Inflammatory macrophage treated with lipopolysaccharide for 4 hours (primary cell): Measurements from ENCODE around the gene TAT.
"Not testable (repeated sequence)": the region's sequence is repeated elsewhere in the genome, so short reads cannot be mapped to it uniquely, and the experiment has no call there.

Experiments used
- DNase-seq: peaks from one replicate; pipeline ENCODE4 v3.0.0-alpha.2; 2020

TAT gene

DNA sequence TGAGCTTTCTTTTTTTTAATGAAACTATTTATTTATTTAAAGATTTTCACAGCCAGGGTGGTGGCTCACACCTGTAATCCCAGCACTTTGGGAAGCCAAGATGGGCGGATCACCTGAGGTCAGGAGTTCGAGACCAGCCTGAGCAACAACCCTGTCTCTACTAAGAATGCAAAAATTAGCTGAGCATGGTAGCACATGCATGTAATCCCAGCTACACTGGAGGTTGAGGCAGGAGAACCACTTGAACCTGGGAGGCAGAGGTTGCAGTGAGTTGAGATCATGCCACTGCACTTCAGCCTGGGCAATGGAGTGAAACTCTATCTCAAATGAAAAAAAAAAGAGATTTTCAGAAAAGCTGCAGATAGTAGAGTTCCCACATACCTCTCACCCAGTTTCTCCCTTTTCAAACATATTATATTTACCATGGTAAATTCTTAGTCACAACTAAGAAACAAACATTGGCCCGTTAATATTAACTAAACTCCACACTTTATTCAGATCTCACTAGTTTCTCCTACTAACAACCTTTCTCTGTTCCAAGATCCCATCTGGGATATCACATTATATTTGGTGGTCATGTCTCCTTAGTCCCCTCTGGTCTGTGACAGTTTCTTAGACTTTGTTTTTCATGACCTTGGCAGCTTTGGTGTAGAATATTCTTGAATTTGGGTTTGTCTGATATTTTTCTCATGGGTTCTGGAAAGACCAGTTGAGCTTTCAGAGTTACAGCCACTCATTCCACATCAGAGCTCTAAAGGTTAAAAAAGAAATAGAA is 7.8 kb upstream of the TAT start:
- DNase-seq: no peak

DNA sequence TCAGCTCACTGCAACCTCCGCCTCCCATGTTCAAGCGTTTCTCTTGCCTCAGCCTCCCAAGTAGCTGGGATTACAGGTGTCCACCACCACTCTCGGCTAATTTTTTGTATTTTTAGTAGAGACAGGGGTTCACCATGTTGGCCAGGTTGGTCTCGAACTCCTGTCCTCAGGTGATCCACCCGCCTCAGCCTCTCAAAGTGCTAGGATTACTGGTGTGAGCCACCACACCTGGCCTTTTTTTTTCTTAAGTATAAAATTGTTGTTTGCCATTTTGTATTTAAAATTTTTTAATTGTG is 5.6 kb upstream of the TAT start:
- not testable (repeated sequence) for DNase-seq

DNA sequence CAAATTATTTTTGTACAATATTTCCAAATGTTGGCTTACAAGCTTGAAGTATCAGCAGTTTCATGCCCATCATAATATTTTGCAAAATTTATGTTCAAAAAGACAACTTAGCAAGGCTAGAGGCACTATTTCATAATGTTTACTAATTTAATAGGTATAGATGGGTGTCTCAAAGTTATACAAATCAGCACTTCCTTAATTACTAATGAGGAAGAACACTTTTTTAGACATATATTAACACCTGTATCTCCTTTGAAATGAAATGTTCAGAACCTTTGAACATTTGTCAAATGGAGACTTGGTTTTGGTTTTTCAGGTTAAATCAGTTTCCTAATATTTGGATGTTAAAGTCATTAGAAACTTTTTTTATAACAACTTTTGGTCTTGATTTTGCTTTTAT is 2.2 kb downstream of the TAT start:
- no peak for DNase-seq

GRCh38 chr16:71573387-71574094 is 3.4 kb downstream of the TAT start:
- DNase-seq: no peak

GRCh38 chr16:71572497-71573116 is 4.3 kb downstream of the TAT start:
- no peak for DNase-seq

- DNase-seq: no peak
These were observed 6.7 kb downstream of the TAT start for GRCh38 chr16:71570144-71570543.

DNA sequence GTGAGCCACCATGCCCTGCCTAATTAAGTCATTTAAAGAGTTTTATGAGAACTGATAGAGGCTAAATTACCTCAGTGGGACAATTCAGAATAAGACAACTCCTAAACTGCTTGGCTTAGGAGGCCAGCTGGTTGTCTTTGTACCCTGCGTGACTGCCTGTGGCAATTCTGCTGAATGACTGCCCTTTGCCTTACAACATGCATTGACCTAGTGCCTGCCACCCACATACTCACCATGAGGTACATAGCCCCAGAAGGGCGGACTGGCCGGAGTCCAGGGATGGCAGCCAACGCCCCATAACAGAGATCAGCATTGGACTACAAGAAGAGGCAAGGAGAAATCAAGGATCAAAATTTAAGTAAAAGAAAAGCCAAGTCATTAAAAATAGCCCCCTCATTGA is 7.3 kb downstream of the TAT start:
- no peak for DNase-seq

DNA sequence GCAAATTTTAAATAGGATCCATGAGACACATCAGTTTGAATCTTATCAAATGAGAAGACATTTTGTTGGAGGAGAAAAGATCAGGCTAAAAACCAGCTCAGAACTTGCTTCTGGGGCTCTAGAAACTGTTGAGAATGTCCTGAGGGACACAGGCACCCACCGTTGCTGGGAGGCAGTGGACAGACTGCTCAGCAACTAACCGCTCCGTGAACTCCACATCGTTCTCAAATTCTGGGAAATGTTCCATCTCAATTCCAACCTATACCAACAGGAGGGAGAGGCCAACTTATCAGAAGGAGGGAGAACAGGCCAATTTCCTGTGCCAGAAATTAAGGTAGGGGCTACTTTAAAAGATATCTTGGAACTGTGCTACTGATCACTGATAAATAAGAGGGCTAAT is 8.3 kb downstream of the TAT start:
- no peak for DNase-seq

DNA sequence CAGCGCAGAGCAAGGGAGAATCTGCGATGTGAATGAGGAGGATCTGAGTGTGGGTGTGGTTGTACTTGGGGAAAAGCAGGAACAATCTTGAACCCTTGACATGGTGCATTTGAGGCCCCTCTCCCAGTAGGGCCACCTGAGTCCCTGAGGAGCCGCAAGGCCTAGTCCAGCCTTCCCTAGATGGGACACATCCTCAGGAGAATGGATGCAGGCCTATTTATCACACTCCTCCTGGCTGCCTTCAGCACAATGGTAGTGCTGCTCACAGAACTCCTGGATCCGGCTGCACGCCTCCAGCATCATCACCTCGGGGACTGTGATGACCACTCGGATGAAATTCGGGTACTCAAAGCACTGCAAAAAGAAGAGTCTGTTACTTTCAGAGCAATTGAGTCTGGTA is 9.0 kb downstream of the TAT start:
- no peak for DNase-seq

GRCh38 chr16:71565812-71566700 is 10.8 kb downstream of the TAT start:
- DNase-seq: peak; percentile 35

- peak; percentile 72 for DNase-seq
These were observed 12.4 kb downstream of the TAT start for GRCh38 chr16:71564335-71564967.

DNA sequence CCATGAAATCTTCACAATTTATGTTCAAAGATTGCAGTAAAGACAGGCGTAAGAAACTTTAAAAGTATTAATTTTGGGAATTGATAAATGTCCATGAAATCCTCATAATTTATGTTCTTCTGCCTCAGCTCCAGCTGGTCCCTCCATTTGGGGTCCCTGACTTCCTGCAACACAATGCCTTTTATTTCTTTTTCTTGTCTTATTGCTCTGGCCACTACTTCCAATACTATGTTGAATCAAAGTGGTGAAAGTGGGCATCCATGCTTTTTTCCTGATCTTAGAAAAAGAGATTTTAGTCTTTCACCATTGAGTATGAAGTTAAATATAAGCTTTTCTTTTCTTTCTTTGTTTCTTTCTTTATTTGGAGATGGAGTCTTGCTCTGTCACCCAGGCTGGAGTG is 14.3 kb downstream of the TAT start:
- DNase-seq: no peak

DNA sequence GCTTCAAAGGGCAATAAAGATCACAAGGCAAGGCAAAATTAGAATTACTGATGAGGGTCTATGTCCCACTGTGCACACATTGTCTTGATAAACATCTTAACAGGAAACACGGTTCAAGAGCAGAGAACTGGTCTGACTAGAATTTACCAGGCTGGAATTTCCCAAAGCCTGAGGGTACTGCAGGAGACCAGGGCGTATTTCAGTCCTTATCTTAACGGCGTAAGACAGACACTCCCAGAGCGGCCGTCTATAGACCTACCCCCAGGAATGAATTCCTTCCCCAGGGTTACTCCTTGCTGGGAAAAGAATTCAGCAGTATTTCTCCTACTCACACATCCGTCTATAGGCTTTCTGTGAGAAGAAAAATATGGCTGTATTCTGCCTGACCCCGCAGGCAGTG is 15.0 kb downstream of the TAT start:
- not testable (repeated sequence) for DNase-seq

DNA sequence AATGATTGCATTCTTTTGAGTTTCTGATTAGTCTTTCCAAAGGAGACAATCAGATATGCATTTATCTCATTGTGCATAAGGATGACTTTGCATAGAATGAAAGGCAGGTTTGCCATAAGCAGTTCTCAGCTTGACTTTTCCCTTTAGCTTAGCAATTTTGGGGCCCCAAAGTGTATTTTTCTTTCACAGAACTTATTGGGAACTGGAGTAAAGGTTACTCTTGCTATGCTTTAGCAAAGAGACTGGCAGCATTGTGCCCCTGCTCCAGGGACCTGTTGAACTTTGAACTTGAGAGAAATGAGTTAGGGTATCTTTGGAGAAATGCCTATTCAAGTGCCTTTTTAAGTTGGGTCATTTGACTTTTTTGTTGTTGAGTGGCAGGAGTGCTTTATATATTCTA is 17.0 kb downstream of the TAT start:
- DNase-seq: no peak

- DNase-seq: no peak
These were observed 18.8 kb downstream of the TAT start for GRCh38 chr16:71557954-71558582.

DNA sequence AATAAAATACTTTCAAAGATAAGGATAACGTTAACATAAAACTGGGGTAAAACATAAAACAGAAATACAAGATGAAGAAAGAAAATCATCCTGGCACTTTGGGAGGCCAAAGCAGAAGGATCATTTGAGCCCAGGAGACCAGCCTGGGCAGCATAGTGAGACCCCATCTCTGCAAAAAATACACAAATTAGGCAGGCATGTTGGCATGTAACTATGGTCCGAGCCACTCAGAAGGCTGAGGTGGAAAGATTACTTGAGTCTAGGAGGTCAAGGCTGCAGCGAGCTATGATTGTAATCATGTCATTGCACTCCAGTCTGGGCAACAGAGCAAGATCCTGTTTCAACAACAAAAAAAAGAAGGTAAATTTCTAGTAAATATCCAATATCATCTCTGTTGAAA is 19.6 kb downstream of the TAT start:
- no peak for DNase-seq

GRCh38 chr16:71555230-71555891 is 21.5 kb downstream of the TAT start:
- peak; percentile 48 for DNase-seq

DNA sequence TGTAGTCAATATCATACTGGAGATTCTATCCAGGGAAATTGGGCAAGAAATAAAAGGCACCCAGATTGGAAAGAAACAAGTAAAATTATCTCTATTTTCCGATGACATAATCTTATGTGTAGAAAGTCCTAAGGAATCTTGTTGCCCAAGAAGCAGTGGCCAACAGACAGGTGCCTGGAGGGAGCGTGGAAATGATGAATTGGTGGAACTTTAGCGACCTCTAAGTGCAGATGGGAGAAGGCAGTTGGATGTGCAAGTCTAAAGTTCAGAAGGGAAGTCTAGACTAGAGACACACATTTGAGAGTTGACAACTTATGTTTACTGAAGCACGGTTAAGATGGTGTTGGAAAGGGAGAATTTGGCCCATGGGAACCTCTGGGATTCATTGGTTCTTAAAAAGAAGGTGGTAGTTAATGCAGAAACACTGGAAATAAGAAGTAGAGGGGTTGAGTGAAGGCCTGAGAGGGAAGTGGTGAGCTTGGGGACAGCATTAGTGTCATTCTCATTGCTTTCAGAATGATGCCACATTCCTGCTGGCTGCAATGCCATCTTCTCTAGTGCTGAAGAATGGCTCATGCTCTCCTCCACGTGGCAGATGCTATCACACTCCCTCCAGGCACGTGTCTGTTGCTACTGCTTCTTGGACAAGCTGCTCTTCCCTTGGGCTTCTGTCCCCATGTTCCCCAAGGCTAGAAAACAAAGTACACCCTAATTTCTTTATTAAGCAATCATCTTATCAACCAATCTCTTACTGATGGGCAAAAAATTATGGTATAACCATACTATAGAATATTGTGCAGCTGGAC is 24.0 kb downstream of the TAT start:
- DNase-seq: peak; percentile 40

GRCh38 chr16:71547168-71547567 is 29.7 kb downstream of the TAT start:
- DNase-seq: no peak

DNA sequence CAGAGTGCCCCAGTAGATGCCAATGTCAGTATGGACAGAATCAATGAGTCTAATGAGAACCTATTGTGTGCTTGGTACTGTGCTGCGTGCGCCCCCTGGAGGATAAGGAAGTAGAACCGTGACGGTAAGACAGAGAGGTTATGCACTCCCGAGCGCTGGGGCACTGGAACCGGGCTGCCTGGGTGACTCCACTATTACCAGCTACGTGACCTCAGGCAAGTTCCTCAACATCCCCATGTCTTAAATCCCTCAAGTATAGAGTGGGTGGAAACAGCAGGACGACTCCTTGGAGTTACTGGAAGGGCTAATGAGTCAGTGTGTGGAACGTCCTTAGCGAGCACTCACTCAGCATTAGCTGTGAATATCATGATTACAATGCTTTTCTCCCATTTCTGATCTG is 34.5 kb downstream of the TAT start:
- DNase-seq: peak; percentile 68

DNA sequence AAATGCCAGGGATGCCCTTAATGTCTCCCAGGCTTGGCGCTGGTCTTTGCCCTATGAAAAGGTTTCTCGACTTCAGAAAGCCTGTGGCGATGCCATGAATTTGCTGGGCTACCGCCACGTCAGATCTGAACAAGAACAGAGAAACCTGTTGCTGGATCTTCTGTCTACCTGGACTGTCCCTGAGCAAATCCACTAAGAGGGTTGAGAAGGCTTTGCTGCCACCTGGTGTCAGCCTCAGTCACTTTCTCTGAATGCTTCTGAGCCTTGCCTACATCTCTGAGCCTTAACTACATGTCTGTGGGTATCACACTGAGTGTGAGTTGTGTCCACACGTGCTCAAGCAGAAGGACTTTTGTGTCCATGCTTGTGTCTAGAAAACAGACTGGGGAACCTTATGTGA is 39.2 kb downstream of the TAT start:
- peak; percentile 37 for DNase-seq
